ENCODE measurements around the gene CDC23. TPM values are rescaled to one million over a fixed set of nuclear protein-coding genes. Genes with fewer than 3 reads are reported as not detected.

CDC23 gene
- total RNA-seq, 1 experiment from 2014 or later: 26.1 TPM

- Histone ChIP-seq H3K4me1 (ENCODE audit: insufficient read depth, low read length) (no peaks in the 10 kb centered on the region), H3K9ac (ENCODE audit: low read length) (no peak overlapping the region), H3K27me3 (ENCODE audit: low read length) (no peaks in the 10 kb centered on the region), H3K79me2 (ENCODE audit: low read length) (no peaks in the 10 kb centered on the region), H3K27ac (ENCODE audit: low read length) (no peak overlapping the region), H3K4me3 (ENCODE audit: low read length) (no peak overlapping the region), H3K9me2 (replicated peaks; ENCODE audit: low read length) (no peaks in the 10 kb centered on the region), H4K20me1 (ENCODE audit: low read length) (no peaks in the 10 kb centered on the region), H2AFZ (ENCODE audit: low read length) (no peak overlapping the region), H3K9me3 (ENCODE audit: low read length) (0 out of 2 replicates have a peak, but pooled peaks cover 5% of the 10 kb centered on the region), H3K36me3 (ENCODE audit: low read depth, low read length) (no peaks in the 10 kb centered on the region), H3F3A (ENCODE audit: low read length, unreplicated experiment) (no peaks in the 10 kb centered on the region), H3K4me2 (ENCODE audit: low read length) (no peak overlapping the region)
- TF ChIP-seq EZH2 (IDR thresholded peaks at IDR 0.05; ENCODE audit: low read length, unreplicated experiment) (no peak), CTCF (conservative IDR thresholded peaks at IDR 0.05; ENCODE audit: low read depth, low read length) (no peak), EZH2phosphoT487 (IDR thresholded peaks at IDR 0.05; ENCODE audit: borderline replicate concordance, low read length) (no peak)
- no peak for DNase-seq
- intact Hi-C loops (cut with micrococcal nuclease): no loop called here
- ChIA-PET POLR2A (ENCODE audit: unreplicated experiment) (no interaction called here), CTCF (interaction anchor here (0.7 to 1.1 kb wide), 2 partner anchors 8 to 60 kb away, joined by 3 to 7 read pairs; no protein-coding TSS in a partner anchor)
- BruUV-seq (replicated peaks): no TSS peak
- no peak for ATAC-seq
Measured at GRCh38 chr5:138223532-138223931, 10.4 kb upstream of the CDC23 start.

GRCh38 chr5:138216799-138217198 lies 3.7 kb upstream of the CDC23 start:
- no peak overlapping the region for H3K4me2 ChIP-seq (ENCODE audit: low read length)
- ATAC-seq (no peak), DNase-seq (no peak)
- intact Hi-C loops (cut with micrococcal nuclease): no loop called here
- no peaks in the 10 kb centered on the region for H4K20me1 ChIP-seq (ENCODE audit: low read length)
- ChIA-PET POLR2A (ENCODE audit: unreplicated experiment) (no interaction called here), CTCF (interaction anchor here (0.6 kb wide), 1 partner anchor 166 kb away, joined by 3 read pairs; no protein-coding TSS in a partner anchor)
- no TSS peak for BruUV-seq (replicated peaks)
- no peak overlapping the region for H3K4me3 ChIP-seq (ENCODE audit: low read length)
- TF ChIP-seq EZH2 (IDR thresholded peaks at IDR 0.05; ENCODE audit: low read length, unreplicated experiment) (no peak), CTCF (conservative IDR thresholded peaks at IDR 0.05; ENCODE audit: low read depth, low read length) (no peak), EZH2phosphoT487 (IDR thresholded peaks at IDR 0.05; ENCODE audit: borderline replicate concordance, low read length) (no peak)
- H2AFZ ChIP-seq (ENCODE audit: low read length): no peak overlapping the region
- peaks cover 14% of the 10 kb centered on the region for H3K79me2 ChIP-seq (ENCODE audit: low read length)
- H3F3A ChIP-seq (ENCODE audit: low read length, unreplicated experiment): no peaks in the 10 kb centered on the region
- no peak overlapping the region for H3K9ac ChIP-seq (ENCODE audit: low read length)
- H3K9me3 ChIP-seq (ENCODE audit: low read length): no peaks in the 10 kb centered on the region
- peaks cover 3% of the 10 kb centered on the region for H3K4me1 ChIP-seq (ENCODE audit: insufficient read depth, low read length)
- H3K9me2 ChIP-seq (replicated peaks; ENCODE audit: low read length): no peaks in the 10 kb centered on the region
- H3K27ac ChIP-seq (ENCODE audit: low read length): no peak overlapping the region
- no peaks in the 10 kb centered on the region for H3K27me3 ChIP-seq (ENCODE audit: low read length)
- H3K36me3 ChIP-seq (ENCODE audit: low read depth, low read length): no peaks in the 10 kb centered on the region

GRCh38 chr5:138212828-138213160 lies 329 bp downstream of the CDC23 start:
- DNase-seq: no peak
- Histone ChIP-seq H3K9ac (ENCODE audit: low read length) (peak overlapping the region; percentile 96), H3K27ac (ENCODE audit: low read length) (no peak overlapping the region; the same call in 1 of the 2 replicates), H3K36me3 (ENCODE audit: low read depth, low read length) (no peaks in the 10 kb centered on the region; the same call in 1 of the 2 replicates), H4K20me1 (ENCODE audit: low read length) (no peaks in the 10 kb centered on the region), H3K9me3 (ENCODE audit: low read length) (no peaks in the 10 kb centered on the region), H2AFZ (ENCODE audit: low read length) (peak overlapping the region; percentile 88), H3K4me1 (ENCODE audit: insufficient read depth, low read length) (peaks cover 5% of the 10 kb centered on the region), H3K9me2 (replicated peaks; ENCODE audit: low read length) (no peaks in the 10 kb centered on the region), H3K4me2 (ENCODE audit: low read length) (peak overlapping the region; percentile 83), H3F3A (ENCODE audit: low read length, unreplicated experiment) (no peaks in the 10 kb centered on the region), H3K79me2 (ENCODE audit: low read length) (peaks cover 47% of the 10 kb centered on the region), H3K27me3 (ENCODE audit: low read length) (no peaks in the 10 kb centered on the region), H3K4me3 (ENCODE audit: low read length) (peak overlapping the region; percentile 100)
- TF ChIP-seq CTCF (conservative IDR thresholded peaks at IDR 0.05; ENCODE audit: low read depth, low read length) (no peak), EZH2 (IDR thresholded peaks at IDR 0.05; ENCODE audit: low read length, unreplicated experiment) (no peak), EZH2phosphoT487 (IDR thresholded peaks at IDR 0.05; ENCODE audit: borderline replicate concordance, low read length) (no peak)
- ChIA-PET POLR2A (ENCODE audit: unreplicated experiment) (no interaction called here), CTCF (interaction anchor here (0.6 kb wide), 1 partner anchor 250 kb away, joined by 11 read pairs; no protein-coding TSS in a partner anchor)
- BruUV-seq (replicated peaks): TSS peak; percentile 82
- intact Hi-C loops (cut with micrococcal nuclease): no loop called here
- peak; percentile 49 for ATAC-seq
